WI38 (cell line): ENCODE data around the gene NMNAT2.
"Not testable (repeated sequence)": the region's sequence is repeated elsewhere in the genome, so short reads cannot be mapped to it uniquely, and the experiment has no call there.

ENCODE experiments used
- H3K4me3 ChIP-seq: 2 replicates; pipeline ENCODE4 v1.5.1; 2011; ENCODE audit warnings: low read depth, mild to moderate bottlenecking, control low read depth, low read length
- CTCF ChIP-seq: IDR thresholded peaks from 2 replicates; pipeline ENCODE4 v1.5.1; 2012; ENCODE audit warnings: low read depth, mild to moderate bottlenecking, control low read depth, low read length

The NMNAT2 gene

GRCh38 chr1:183275322-183275721 lies 142.9 kb downstream of the NMNAT2 start:
- no peak overlapping the region for H3K4me3 ChIP-seq
- no peak for TF ChIP-seq CTCF

- no peak for TF ChIP-seq CTCF
- no peak overlapping the region for H3K4me3 ChIP-seq
These were observed 143.3 kb downstream of the NMNAT2 start for GRCh38 chr1:183274836-183275235.

DNA sequence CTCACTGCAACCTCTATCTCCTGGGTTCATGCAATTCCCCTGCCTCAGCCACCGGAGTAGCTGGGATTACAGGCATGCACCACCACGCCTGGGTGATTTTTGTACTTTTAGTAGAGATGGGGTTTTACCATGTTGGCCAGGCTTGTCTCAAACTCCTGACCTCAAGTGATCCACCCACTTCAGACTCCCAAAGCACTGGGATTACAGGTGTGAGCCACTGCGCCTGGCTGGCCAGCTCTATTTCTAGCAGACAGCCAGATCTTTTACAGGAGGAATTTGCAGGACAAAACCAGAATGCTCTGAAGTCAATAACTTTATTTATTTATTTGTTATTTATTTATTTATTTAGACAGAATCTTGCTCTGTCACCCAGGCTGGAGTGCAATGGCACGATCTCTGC lies 144.2 kb downstream of the NMNAT2 start:
- not testable (repeated sequence) for H3K4me3 ChIP-seq

GRCh38 chr1:183273300-183273699 lies 144.9 kb downstream of the NMNAT2 start:
- TF ChIP-seq CTCF, result no peak
- no peak overlapping the region for H3K4me3 ChIP-seq

GRCh38 chr1:183272390-183272848 lies 145.8 kb downstream of the NMNAT2 start:
- H3K4me3 ChIP-seq, result no peak overlapping the region
- TF ChIP-seq CTCF, result no peak

DNA sequence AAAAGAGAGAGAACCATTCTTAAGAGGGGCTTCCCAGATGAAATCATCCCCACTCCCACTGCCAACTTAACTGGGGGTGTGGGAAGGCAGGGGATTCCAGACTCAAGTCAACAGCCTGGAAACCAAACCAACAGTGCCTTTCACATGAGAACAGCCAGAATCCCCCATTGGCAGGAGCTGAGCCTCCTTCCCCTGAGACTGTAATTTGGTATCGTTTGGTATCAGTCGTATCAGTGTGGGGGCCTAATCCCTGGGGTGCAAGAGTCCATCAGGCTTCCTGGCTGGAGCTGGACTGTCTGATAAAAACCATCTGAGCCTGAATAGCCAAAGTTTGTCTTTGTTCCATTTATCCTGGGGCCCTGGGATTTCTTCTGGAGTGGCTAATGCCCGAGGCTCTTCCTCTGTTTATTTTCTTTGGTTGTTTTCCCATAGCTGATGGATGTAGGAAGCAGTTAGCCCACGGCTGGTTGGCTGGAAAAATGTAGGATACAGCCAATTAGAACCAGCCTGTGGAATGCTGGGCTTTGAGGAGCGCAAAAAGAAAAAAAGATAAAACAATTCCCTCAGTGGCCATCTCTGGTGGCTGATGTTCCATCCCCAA lies 147.5 kb downstream of the NMNAT2 start:
- no peak for TF ChIP-seq CTCF

DNA sequence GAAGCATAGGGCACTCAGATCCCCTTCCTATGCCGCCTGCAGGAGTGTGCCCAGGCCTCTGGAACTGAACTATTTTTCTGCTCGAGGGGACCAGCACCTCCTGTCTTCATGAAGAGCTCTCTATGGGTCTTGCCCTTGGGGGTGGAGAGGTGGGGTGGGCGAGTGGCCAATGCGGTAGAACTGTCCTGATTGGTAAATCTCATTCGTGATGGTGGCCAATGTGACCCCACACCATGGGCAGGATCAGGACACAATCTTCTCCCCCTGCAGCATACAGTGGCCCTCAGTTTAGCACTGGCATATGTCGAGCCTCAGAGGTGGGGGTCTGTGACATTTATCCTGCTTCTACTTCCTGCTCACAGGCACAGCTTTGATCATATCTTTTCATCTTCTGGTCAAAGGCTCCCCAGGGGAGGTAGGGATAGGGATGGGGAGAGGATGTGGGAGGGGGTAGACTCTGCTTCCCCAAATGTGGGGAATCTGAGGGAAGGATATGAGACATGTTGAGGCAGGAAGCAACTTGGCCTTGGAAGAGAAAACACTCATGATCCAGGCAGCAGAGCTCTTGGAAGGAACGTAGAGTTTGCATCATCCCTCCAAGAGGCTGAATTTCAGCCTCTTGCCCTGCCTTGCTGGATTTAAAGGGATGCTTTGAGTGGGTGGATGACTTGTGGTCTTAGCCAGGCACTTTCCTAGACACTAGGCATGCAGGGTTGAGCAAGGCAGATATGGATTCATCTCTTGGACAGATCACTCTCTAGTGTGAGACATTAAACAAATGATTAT lies 150.3 kb downstream of the NMNAT2 start:
- H3K4me3 ChIP-seq, result no peak overlapping the region
- TF ChIP-seq CTCF, result no peak

More for the DNA sequence above, 147.5 kb downstream of the NMNAT2 start:
- 0 out of 2 replicates have a peak overlapping the region, but pooled peaks have one; percentile 4 for H3K4me3 ChIP-seq
